Progenitor cell of endocrine pancreas (in vitro differentiated cells): ENCODE data around the gene SIX2. TPM values are rescaled to one million over a fixed set of nuclear protein-coding genes. Genes with fewer than 3 reads are reported as not detected.

ENCODE experiments used
- DNase-seq: peaks from one replicate; pipeline ENCODE4 v3.0.0; 2021; ENCODE audit warnings: low spot score; ENCODE audit not compliant: unreplicated experiment
- H3K27ac Mint-ChIP-seq: 2 replicates; pipeline ENCODE4 v1.8.0; 2021; ENCODE audit warnings: mild to moderate bottlenecking, moderate library complexity, mixed read lengths
- H3K27me3 Mint-ChIP-seq: 2 replicates; pipeline ENCODE4 v1.8.0; 2021; ENCODE audit warnings: mixed read lengths
- H3K36me3 Mint-ChIP-seq: 2 replicates; pipeline ENCODE4 v1.8.0; 2022; ENCODE audit warnings: mixed read lengths; ENCODE audit not compliant: insufficient read depth
- H3K4me1 Mint-ChIP-seq: 2 replicates; pipeline ENCODE4 v1.8.0; 2021; ENCODE audit warnings: low read depth, mixed read lengths
- H3K4me3 Mint-ChIP-seq: 2 replicates; pipeline ENCODE4 v1.8.0; 2021; ENCODE audit warnings: low read depth, mild to moderate bottlenecking, moderate library complexity, mixed read lengths
- H3K9me3 Mint-ChIP-seq: 2 replicates; pipeline ENCODE4 v1.8.0; 2021; ENCODE audit warnings: low read depth, mixed read lengths
- total RNA-seq: library from RNA; stranded (reverse); gene quantifications from 2 replicates; pipeline ENCODE4 v1.2.1, GENCODE V29; 2021
- TF ChIP-seq, protein P1 (sequence below): fragments of 200-600 bp; sonication (generic); IDR thresholded peaks from one replicate; pipeline ENCODE4 v1.5.0; 2021; ENCODE audit warnings: antibody characterized with exemption, mild to moderate bottlenecking; ENCODE audit not compliant: unreplicated experiment

The SIX2 gene
- total RNA-seq, 1 donor from 2014 or later = 4.0 TPM

DNA sequence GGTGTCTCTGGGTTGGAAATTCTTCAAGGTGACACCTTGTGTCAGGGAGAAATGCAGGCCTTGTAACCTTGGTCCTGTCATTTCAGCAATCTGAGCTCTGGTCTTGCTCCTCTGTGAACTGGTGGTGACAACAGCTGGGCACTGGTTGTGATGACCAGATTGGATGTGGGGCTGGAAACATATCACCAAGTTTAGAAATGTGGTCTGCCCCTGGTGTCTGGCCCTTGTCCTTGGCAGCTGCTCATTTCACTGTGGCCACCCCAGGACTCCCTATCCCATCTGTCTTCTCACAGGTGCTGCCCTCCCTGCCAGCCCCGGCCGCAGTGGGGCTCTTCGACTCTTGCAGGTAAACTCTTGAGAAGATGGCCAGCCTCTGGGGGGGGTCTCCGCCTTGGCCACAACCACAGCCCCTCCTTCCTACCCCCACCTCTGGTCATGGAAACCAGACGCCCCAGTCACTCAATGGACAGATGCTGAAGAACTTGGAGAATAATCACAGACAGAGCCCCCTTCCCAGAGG lies 47.0 kb downstream of the SIX2 start:
- H3K9me3 Mint-ChIP-seq = no peaks in the 10 kb centered on the region
- H3K27ac Mint-ChIP-seq = no peak overlapping the region
- peaks cover 73% of the 10 kb centered on the region for H3K27me3 Mint-ChIP-seq
- no peaks in the 10 kb centered on the region for H3K4me1 Mint-ChIP-seq
- H3K4me3 Mint-ChIP-seq = no peak overlapping the region
- H3K36me3 Mint-ChIP-seq = no peaks in the 10 kb centered on the region
- TF ChIP-seq, protein P1, sequence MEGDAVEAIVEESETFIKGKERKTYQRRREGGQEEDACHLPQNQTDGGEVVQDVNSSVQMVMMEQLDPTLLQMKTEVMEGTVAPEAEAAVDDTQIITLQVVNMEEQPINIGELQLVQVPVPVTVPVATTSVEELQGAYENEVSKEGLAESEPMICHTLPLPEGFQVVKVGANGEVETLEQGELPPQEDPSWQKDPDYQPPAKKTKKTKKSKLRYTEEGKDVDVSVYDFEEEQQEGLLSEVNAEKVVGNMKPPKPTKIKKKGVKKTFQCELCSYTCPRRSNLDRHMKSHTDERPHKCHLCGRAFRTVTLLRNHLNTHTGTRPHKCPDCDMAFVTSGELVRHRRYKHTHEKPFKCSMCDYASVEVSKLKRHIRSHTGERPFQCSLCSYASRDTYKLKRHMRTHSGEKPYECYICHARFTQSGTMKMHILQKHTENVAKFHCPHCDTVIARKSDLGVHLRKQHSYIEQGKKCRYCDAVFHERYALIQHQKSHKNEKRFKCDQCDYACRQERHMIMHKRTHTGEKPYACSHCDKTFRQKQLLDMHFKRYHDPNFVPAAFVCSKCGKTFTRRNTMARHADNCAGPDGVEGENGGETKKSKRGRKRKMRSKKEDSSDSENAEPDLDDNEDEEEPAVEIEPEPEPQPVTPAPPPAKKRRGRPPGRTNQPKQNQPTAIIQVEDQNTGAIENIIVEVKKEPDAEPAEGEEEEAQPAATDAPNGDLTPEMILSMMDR = no peak
- no peak for DNase-seq

- Mint-ChIP-seq H3K27me3 (peaks cover 75% of the 10 kb centered on the region), H3K4me1 (no peaks in the 10 kb centered on the region), H3K9me3 (no peaks in the 10 kb centered on the region), H3K27ac (no peak overlapping the region), H3K4me3 (no peak overlapping the region), H3K36me3 (no peaks in the 10 kb centered on the region)
- TF ChIP-seq, protein P1 = no peak
- no peak for DNase-seq
Observed at GRCh38 chr2:44960871-44961270, 48.4 kb downstream of the SIX2 start.

- TF ChIP-seq, protein P1 = no peak
- no peaks in the 10 kb centered on the region for H3K9me3 Mint-ChIP-seq
- DNase-seq = no peak
- H3K36me3 Mint-ChIP-seq = no peaks in the 10 kb centered on the region
- no peak overlapping the region for H3K27ac Mint-ChIP-seq
- H3K27me3 Mint-ChIP-seq = peaks cover 79% of the 10 kb centered on the region
- no peak overlapping the region for H3K4me3 Mint-ChIP-seq
- H3K4me1 Mint-ChIP-seq = peaks cover 5% of the 10 kb centered on the region
Observed at GRCh38 chr2:44959855-44960254, 49.4 kb downstream of the SIX2 start.

- Mint-ChIP-seq H3K9me3 (no peaks in the 10 kb centered on the region), H3K27me3 (peaks cover 82% of the 10 kb centered on the region), H3K36me3 (no peaks in the 10 kb centered on the region), H3K4me3 (no peak overlapping the region), H3K27ac (no peak overlapping the region), H3K4me1 (peaks cover 8% of the 10 kb centered on the region)
- TF ChIP-seq, protein P1 = no peak
- no peak for DNase-seq
Observed at GRCh38 chr2:44957656-44958327, 51.5 kb downstream of the SIX2 start.

DNA sequence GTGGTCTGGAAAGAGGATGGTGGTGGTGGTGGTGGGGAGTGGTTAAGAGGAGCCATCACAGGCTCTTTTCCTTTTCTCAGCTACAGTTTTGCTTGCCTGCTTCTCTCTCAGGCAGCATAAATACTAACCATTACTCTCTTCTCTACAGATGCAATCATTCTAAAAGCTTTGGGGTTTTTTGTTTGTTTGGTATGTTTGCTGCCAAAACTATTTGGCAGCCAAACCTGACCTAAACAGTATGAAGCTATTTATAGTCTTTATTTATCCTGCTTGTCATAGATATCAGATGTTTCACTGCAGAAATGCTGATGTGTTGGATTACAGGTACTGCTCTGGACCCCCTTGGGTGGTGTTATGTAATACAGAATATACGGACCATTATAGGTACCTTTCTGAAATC lies 52.4 kb downstream of the SIX2 start:
- TF ChIP-seq, protein P1 = no peak
- Mint-ChIP-seq H3K4me1 (peaks cover 10% of the 10 kb centered on the region), H3K27ac (no peak overlapping the region), H3K27me3 (peaks cover 82% of the 10 kb centered on the region), H3K9me3 (no peaks in the 10 kb centered on the region), H3K36me3 (no peaks in the 10 kb centered on the region), H3K4me3 (no peak overlapping the region)
- DNase-seq = no peak
